Measurements from ENCODE around the gene SORD.
"Not testable (repeated sequence)": the region's sequence is repeated elsewhere in the genome, so short reads cannot be mapped to it uniquely, and the experiment has no call there.

The SORD gene

DNA sequence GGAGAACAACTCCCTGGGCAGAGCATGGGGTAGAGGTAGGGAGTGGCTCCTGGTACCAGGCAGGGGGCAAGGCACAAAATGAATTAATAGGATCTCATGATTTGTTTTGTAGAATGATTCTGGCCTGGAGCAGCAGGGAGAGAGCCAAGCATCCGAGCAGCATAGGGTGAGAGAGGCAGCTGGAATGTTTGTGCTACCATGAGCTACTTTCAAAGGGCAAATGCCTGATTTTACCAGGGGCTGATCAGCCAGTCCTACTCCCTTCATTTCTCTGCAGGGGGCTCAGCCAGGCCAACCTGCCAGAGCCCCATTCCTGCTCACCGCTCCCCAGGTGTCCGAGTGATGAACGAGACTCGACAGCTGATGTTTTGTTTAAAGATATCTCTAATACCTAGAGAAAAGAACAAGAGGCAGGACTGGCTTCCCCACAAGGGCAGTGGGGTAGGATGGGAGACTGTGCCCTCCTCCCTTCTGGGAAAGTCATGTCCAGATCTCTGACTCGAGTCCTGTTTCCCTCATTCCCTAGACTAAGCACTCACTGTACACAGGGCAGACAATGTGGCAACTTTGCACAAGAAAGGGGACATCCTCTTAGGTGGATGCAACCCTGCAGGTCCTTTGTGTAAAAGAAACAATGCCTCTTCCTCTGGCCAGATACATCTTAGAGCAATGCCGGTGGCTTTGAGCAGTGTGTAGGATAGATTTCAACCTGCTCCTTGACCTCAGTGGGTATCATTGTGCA is 78.1 kb downstream of the SORD start:
- DNase-seq, result no peak

GRCh38 chr15:45101749-45102148 is 78.8 kb downstream of the SORD start:
- DNase-seq, result no peak

DNA sequence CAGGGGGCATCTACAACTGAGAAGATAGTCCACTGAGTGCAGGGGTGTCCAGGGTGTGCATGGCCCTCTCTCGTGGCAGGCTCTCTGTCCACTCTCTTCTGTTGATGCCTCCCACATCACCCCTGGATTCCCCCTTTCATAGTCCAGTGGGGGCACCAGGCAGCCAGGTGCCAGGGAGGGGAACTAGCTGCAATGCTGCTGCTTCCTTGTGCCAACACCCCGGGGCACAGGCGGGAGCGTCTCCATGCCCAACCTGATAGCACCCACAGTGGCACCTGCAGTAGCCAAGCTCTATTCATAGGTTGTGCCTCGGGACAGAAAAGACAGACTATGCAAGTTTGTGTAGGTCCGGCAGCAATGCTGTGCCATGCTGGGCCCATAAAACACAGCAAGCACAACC is 79.2 kb downstream of the SORD start:
- DNase-seq, result no peak

DNA sequence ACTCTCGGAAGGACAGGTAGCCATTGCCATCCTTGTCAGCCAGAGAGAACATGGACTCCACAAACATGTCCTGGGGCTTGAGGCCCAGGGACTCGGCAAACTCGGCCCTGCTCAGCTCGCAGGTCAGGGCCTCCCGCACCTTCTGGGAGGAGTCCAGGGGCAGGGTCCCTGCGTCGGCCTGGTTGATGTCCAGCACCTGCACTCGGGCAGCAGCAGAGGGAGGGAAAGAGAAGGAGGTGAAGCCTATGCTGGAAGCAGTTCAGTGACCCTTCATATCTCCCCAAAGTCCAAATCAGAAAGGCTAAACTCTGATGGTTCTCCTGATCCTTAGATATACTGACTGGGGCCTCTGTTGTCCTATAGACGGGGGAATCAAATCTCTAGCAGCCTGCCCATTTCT is 81.2 kb downstream of the SORD start:
- DNase-seq, result not testable (repeated sequence)

DNA sequence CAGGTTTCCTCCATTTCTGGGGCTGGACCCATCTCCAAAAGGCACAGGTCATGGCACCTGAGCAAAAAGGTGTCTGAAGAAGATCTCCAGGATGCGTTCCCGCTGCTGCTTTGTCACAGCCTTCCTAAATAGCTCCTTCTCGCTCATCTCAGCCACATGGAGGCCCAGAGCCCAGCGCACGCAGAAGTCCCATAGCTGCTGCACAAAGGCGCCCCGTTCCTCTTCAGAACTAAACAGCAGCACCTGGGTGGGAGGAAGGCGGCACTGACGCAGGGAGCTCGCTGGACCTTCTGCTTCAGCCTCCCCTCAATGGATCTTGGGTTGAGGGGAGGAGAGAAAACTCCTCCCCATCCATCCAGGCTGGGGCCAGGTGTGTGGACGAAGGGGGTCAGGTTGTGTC is 82.6 kb downstream of the SORD start:
- no peak for DNase-seq

GRCh38 chr15:45106002-45106790 is 83.2 kb downstream of the SORD start:
- no peak for DNase-seq

- DNase-seq, result no peak
These were observed 85.1 kb downstream of the SORD start for GRCh38 chr15:45107941-45108630.

DNA sequence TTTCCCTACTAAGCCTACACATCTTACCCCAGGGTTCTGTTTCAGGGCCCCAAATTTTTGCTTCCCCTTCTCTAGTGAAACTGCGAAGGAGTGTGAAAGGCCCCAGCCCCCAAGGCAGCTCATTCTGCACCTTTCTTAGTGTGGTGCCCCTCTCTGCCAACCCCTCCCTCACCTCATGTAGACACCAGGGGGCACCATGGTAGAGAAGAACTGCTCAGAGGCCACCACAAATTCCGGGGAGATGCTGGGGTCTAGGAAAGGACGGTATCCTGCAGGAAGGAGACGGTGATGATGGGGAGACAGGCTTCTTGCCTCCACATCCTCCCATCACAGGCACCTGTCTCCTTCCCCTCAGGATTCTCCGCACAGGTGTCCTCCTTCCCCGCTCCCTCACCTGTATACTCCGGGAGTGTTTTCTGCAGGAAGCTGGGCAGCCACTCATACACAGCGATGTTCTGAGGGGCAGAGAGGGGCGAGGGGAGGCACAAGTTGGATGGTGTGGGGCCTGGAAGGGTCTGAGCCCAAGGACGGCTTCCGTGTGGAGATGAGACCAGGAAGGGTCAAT is 87.3 kb downstream of the SORD start:
- no peak for DNase-seq

DNA sequence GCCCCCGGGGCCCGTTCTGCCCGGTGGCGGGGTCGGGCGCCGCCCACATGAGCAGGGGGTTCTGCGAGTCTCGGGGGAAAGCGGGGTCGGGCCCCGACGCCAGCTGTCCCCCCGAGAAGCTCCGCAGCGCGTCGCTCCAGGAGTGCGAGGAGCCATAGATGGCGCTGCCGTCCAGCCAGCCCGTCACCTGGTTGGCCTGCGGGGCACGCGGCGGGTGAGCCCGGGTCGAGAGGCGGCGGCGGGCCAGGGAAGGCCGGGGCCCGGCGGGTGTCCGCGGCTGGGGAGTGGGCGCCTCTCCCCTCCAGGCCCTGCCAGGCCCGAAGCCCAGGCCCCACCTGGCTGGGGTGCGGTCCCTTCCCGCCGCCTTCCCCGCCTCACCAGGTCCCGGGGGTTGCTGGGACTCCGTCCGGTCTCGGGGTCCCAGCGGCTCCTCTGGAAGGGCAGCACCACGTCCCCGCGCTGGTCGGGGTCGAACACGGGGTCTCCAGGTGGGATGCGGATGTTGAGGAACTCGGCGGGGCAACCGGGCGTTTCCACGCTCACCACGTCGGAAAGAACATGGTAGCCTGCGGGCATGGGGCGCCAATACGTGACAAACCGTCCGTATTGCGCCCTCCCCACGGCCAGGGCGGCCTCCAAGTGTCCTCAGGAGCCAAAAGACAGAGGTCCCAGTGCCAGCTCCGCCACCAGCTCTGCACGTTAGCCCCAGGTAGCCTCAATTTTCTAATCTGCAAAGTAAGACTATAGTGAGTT is 88.6 kb downstream of the SORD start:
- DNase-seq, result no peak

GRCh38 chr15:45112143-45112590 is 89.2 kb downstream of the SORD start:
- no peak for DNase-seq

DNA sequence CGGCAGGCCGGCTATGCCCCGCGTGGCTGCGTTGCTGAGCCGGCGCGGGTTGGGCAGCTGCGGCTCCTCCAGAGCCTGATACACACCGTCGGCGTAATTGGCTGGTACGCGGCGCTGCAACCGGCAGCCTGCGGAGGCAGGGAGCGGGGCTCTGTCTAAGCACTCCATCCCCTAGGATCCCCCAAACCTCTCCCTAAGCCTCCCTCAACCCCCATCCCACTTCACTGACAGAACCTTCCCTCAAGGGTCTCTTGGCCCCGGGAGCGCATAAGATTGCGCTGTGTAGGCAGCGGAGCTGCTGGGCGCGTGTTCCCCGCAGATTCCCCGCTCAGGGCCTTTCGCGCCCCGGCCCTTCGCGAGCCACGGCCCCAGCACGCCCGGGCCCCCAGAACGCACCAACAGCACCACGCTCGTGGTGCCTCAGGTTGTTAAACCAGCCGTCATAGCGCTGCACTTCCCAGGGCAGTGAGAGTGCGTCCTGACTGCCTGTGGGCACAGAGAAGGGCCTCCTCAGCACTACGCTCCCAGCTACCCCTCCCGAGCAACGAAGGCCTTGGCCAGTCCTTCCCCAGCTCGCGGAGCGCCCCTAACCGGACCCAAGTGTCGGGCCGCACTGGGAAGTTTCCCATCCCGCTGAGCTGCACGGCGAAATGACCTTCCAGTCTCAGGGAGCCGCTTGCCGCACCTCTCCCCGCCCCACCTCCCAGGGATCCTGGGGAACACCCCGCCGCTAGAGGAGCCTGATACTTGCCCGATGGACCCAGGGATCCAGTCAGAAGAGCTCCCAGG is 89.8 kb downstream of the SORD start:
- no peak for DNase-seq

DNA sequence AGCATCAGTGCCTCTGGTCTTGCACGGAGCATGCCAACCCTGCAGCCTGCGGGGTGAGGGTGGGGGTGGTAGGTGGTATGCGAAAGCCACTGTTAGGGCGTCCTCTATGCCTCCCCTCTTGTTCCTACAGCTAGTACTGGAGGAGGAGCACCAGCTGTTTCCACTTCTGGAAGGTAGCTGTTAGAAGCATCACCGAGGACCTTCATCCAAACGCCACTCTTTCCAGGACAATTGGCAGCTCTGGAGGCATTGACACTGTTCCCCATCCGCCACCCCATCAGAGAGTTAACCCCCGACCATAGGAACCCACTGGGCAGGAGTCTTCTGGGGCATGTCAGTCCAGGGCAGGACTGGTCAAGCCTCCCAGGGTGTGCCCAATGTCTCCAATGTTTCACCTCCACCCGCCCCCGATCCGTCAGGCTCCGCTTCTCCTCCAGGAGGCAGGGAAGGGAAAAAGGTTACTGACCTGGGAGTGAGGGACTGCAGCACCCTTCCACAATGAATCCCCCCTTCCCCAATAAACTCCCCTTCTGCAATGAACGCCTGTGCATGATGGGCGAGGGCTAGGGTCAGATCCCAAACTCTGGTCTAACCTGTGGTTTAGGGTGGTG is 90.5 kb downstream of the SORD start:
- DNase-seq, result no peak

- no peak for DNase-seq
These were observed 91.2 kb downstream of the SORD start, which contains the start of the genes DUOX2 and DUOXA2 for GRCh38 chr15:45114076-45114750. TSS of gene DUOX2 (minus strand) at chr15:45114172. CDS start at chr15:45113411, 761 bp downstream. TSS of gene DUOXA2 (plus strand) at chr15:45114326. CDS start at chr15:45114606, 280 bp downstream.

DNA sequence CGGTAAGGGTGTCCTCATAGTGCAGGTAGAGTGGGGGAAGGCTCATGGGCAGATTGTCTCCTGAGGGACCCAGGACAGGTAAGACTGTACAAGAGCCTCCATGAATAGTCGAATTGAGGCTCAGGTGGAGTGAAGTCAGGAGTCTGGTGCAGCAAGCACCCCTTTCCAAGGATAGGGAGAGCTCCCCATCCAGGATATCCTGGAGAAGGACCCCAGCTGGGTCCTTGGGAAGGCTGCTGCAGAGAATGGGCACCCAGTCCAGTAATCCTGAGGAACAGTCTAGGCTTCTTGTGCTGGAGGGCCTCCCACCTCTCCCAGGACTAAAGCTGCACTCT is 91.7 kb downstream of the SORD start:
- DNase-seq, result no peak

GRCh38 chr15:45115312-45115820 is 92.4 kb downstream of the SORD start:
- no peak for DNase-seq

GRCh38 chr15:45116006-45116481 is 93.0 kb downstream of the SORD start:
- no peak for DNase-seq

DNA sequence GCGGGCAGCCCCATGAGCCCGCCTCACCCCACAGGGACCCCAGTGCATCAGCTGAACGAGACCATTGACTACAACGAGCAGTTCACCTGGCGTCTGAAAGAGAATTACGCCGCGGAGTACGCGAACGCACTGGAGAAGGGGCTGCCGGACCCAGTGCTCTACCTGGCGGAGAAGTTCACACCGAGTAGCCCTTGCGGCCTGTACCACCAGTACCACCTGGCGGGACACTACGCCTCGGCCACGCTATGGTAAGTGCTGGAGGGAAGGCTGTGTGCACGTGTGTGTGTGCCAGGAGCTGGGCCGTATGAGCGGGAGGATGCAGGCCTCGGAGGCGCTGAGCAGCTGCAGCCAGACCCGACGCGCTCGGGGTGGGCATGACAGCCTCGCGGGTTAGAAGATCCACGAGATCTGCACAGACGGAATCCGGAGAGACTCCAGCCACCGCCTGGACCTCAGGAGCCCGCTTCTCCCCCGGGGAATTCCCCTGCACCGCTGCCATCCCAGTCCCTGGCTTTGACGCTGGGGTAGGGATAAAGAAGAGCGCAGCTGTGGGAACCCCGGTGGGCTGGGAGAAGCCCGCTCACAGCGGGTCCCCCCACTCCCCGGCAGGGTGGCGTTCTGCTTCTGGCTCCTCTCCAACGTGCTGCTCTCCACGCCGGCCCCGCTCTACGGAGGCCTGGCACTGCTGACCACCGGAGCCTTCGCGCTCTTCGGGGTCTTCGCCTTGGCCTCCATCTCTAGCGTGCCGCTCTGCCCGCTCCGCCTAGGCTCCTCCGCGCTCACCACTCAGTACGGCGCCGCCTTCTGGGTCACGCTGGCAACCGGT is 93.7 kb downstream of the SORD start:
- no peak for DNase-seq

DNA sequence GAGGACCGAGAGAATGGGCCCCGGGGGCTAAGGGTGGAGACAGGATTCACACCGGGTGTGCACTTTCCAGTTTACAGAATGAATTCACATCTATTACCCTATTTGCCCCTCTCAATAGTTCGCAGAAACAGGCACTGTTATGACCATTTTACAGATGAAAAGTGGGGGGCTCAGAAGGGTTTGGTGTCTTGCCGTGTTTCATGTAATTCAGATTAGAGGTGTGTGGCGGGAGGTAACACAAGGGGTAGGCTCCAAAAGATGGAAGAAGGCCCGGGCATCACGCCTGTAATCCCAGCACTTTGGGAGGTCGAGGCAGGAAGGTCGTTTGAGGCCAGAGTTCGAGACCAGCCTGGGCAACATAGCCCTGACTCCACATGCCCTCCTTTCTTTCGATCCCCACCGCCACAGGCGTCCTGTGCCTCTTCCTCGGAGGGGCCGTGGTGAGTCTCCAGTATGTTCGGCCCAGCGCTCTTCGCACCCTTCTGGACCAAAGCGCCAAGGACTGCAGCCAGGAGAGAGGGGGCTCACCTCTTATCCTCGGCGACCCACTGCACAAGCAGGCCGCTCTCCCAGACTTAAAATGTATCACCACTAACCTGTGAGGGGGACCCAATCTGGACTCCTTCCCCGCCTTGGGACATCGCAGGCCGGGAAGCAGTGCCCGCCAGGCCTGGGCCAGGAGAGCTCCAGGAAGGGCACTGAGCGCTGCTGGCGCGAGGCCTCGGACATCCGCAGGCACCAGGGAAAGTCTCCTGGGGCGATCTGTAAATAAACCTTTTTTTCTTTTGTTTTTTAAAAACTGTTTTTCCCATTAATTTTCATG is 94.5 kb downstream of the SORD start:
- no peak for DNase-seq
